A673 (cell line): Measurements from ENCODE around the gene STAMBPL1.

Experiments used
- CTCF ChIP-seq: fragments of 300-800, 200-600 bp; sonication (generic); conservative IDR thresholded peaks from 2 replicates; pipeline ENCODE4 v1.5.1; 2017; ENCODE audit warnings: low read depth, mild to moderate bottlenecking, antibody characterized with exemption, low read length, moderate library complexity, mixed read lengths
- EZH2 ChIP-seq: fragments of 200-600 bp; sonication (generic); IDR thresholded peaks from 2 replicates; pipeline ENCODE4 v1.6.1; 2017; ENCODE audit warnings: borderline replicate concordance, low read depth, mild to moderate bottlenecking, mixed read lengths, antibody characterized with exemption, low read length; ENCODE audit not compliant: poor library complexity, severe bottlenecking

GRCh38 chr10:88877298-88877697 is 2.7 kb upstream of the STAMBPL1 start:
- TF ChIP-seq CTCF, result no peak
- TF ChIP-seq EZH2, result no peak
